ENCODE measurements around the gene PGLYRP4.
"Not testable (repeated sequence)": the region's sequence is repeated elsewhere in the genome, so short reads cannot be mapped to it uniquely, and the experiment has no call there.

Gene PGLYRP4

DNA sequence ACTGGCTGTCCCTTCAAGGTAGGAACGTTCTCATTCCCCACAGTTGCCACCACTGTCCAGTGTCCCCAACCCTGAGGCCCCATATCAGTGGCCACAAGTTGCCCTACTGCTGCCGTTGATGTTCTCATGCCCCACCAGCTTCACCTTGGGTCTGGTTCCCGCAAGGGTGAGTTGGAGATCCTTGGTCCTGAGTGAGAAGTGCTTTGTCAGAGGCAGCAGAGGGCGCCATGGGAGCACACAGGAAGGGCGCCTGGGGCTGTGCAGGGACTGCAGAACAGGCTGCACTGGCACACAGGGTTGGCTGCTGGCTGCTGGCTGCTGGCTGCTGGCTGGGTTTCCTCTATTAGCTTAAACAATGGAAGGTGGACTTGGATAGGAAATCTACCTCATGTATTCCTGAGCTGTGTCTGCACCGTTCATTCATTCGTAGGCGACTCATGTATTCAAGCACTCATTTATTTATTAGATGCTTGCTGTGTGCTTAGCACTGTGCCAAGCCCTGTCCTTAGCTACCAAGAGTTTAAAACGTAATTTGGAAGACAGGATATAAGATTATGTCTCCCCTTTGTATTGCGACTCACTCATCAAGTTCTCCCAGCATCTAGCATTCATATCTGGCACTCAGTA lies 6.9 kb upstream of the PGLYRP4 start:
- DNase-seq, result peak; percentile 36

DNA sequence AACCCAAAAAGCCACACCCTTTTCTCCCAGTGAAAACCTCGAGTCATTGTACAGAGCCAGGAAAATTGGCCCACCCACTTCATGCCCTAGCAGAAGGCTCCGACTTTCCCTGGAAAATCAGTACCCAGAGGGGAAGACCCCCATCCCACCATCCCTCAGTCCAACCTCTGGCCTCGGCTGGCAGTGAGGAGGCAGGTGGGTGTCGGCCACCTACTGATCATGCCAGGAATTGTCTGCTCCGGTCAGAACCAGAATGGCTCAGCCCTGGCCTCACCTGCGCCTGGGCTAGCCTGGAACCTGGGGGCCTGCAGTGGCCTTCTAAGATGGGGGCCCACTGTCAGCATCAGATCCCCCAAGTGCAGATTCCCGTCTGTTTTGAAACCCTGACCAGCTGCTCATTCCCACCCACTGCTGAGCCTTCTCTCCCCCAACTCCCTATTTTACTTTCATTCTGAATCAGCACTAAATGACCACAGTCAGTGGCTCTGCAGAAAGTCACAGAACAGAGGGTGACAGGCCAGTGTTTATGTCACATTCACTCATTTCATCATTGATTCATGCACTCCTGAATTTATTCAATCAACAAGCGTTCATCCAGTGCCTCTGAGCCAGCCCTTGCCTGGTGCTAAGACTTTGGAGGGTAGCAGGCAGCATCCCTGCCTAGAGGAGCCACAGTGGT lies 6.0 kb upstream of the PGLYRP4 start:
- no peak for DNase-seq

DNA sequence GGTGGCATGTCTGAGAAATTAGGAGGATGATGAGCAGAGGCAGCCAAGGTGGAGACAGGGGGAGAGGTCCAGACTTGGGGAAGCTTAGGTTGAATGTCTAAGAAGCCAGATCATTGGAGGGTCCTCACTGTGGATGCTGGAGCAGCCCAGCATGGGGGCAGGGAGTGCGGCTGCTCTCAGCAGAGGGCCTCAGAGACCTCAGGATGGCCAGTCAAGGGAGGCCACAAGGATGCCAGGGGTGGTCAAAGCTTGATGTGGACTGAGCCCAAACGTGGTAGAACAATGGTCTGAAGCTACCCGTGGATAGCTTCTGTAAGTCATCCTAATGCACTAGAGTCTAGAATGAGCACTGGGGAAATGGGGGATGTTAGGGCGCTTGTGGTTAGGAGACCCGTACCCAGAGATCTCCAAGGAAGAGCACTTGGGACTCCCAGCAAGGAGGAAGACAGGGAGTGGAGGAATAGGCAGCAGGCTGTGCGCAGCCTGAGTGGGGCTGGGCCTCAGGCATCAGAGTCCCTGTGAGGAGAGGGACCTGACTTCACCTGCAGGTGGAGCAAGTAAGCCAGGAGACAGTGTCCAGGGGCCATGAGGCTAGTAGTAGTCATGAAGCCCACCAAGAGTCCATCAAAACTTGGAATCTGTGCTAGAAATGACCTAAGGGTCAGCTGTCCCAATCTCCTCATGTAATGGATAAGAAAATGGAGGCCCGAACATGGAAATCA lies 4.7 kb upstream of the PGLYRP4 start:
- no peak for DNase-seq

DNA sequence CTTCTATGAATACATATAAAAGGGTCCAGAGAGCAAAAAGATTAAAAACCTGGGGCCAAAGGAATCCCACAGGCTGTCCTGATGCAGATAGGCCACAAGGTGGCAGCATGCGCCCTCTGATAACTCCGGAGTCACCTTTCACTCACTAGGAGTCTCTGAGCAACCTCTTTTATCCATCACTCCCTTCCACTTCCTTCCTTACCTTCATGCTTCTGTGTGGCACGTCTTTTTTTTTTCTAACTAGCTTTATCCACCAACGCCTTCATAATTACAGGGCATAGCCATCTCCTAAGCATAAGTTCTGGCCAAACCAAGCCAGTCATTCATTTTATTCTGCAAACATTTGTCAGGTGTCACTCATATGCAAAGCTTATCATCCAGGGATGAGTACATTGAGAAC lies 3.9 kb upstream of the PGLYRP4 start:
- DNase-seq, result peak; percentile 64

DNA sequence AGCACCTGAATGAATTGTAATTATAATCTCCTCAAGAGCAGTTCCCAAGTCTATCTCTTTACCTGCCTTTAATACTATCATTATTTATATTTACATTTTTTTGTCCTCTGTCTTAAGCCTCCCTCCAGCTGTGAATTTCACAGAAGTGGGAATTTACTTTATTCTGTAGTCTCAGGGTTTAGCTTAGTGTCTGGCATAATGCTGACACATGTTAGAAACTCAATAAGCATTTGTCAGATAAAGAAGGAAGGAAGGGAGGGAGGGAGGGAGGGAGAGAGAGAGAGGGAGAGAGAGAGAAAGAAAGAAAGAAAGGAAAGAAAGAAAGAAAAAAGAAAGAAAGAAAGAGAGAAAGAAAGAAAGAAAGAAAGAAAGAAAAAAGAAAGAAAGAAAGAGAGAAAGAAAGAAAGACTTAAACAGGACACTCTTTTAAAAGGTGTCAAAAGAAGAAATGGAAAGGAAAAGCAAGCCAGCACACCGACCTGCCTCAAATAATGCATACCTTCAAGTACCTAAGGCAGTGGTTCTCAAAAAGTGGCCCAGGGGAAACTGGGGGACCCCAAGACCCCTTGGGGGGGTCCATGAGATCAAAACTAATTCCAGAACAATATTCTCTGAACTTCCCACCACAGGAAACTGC lies 1.8 kb upstream of the PGLYRP4 start:
- DNase-seq, result no peak

DNA sequence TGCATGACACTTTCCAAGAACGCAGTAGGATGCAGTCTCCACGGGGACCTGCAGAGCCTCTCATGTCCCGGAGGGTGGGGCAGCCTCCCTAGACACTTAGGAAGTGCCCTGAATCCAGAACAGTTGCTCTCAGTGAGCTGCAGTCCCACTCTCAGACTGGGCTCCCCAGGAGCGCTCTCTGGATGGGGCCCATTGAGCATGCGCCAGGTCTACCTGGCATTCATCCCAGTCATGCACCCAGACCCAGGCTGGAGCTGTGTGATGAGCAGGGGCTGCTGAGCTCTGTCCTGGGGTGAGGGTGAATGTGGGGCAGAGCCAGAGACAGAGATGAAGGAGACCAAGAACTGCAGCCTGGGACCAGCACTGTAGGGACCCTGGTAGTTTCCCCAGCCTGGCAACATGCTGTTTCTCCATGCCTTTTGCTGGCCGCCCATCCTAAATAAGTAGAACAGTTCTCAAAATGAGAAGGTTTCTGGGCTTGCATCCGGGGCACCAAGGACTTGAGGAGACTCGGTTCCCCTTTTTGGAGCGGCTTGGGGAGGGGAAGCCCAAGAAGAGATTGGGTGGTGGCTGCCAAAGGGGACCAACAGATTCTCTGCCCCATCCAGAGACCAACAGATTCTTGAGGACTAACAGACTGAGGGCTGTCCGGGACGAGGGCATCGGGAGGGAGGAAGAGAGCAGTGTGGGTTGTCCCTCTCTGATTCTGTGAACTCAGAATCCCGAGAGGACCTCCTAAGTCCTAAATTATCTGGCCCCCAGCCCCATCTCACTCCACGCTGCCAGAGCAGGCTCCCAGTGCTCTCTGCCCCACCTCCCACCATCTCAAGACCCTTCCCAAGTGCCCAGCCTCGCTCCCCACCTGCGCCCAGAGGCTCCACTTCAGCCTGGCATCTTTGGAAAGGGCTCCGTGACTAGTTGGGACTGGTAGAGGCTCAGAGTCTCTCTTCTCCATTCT lies 1.0 kb upstream of the PGLYRP4 start:
- no peak for DNase-seq

DNA sequence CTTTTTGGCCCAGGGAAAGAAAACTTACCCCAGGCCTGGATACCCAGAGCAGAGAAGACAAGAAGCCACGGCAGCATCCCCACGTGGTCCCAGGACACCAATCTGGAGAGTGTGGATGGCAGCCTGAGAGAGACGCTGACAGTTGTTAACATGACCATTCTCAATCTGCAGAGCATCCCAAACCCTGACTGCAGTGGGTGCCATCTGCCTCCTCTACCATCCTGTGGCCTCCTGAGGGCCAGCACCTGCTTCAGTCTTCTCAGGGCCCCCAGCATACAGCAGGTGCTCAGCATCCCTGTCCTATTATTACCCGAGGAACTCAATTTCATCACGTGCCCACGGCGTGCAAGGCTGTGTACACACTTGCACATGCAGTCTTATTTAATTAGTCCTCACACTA lies 785 bp downstream of the PGLYRP4 start:
- DNase-seq, result no peak

DNA sequence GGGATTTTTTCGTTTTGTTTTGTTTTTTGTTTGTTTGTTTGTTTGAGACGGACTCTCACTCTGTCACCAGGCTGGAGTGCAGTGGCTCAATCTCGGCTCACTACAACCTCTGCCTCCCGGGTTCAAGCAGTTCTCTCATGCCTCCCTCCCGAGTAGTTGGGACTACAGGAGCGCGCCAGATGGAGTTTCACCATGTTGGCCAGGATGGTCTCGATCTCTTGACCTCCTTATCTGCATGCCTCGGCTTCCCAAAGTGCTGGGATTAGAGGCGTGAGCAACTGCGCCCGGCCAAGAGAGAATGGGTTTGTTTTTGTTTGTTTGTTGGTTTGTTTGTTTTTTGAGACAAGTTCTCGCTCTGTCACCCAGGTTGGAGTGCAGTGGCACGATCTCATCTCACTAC lies 1.6 kb downstream of the PGLYRP4 start:
- not testable (repeated sequence) for DNase-seq

DNA sequence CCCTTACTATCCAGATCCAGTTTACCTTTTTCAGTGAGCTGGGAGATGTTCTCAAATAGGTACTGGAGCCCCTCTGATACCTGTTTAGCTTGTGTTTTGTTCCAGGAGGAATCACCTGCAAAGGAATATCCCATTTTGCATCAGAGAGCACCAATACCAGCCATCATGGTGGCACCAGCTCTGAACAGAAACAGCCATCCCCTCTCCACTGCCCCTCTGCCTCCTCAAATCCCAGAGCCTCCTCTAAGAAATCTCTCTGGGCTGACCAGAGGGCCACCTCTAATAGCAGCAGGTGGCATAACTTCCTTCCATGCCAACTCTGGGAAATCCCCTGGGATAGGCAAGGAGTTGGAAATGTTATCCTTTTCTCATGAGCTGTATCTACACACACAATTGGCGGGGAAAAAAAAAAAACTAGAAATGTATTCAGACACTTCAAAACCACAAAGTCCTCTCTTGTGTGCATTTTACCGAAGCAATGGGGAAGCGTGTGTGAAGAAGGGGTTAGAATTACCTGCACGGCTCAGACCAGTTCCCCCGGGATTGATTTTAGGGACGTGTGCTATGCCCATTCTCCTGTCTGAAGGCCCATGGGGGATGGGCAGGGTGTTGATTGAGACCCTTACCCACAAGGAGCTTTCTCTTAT lies 2.4 kb downstream of the PGLYRP4 start:
- DNase-seq, result no peak

DNA sequence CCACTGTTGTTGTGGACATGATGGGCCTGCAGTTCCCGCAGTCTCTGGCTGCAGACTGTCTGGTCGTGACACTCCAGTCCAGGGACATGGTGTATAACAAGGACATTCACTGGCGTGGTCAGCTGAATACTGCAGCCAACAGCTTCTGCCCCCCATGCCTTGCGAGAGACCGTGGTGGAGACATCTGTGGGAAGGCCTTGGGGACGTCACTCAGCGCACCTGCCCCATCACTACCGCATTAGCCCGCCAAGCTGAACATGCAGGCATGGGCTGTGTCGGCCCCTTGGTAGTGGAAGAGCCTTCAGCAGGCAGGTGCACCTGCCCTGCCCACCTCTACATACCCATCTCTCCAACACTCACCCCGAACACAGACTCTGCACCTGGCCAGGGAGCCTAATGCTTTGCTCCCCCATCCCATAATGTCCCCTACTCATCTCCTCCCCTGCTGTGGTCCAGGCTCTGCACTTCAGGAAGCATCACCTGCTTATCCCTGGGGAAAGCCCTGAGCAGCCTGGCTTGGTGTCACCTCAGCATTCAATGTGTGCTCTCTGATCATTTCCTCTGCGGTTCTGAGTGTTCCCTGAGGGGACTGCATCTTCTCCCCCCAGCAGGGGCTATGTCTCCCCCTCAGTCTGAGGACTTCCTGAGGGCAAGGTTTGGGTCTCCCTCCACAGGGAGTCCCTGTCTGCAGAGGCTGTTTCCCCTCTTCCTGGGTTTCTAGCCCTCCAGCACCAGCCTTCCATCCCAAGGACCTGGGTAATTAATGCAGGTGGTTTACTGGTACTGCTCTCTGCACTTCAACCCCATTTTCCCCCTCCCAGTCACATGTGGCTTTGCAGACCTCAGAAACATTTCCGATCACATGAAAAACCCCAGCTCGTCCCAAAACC lies 3.2 kb downstream of the PGLYRP4 start:
- no peak for DNase-seq

DNA sequence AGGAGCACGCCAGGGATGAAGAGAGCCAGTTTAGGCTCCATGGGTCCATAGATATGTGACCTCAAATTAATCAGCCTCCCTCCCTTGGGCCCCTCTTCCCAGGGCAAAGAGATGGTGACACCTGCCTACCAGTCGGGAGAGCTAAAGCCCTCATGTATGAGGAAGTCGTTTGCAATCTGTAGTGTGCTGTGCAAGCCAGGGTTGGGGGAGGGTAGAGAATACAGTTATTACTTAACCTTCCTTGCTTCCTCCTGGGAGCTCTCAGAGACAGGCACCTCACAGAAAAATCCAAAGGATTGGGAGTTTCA lies 4.0 kb downstream of the PGLYRP4 start:
- no peak for DNase-seq

DNA sequence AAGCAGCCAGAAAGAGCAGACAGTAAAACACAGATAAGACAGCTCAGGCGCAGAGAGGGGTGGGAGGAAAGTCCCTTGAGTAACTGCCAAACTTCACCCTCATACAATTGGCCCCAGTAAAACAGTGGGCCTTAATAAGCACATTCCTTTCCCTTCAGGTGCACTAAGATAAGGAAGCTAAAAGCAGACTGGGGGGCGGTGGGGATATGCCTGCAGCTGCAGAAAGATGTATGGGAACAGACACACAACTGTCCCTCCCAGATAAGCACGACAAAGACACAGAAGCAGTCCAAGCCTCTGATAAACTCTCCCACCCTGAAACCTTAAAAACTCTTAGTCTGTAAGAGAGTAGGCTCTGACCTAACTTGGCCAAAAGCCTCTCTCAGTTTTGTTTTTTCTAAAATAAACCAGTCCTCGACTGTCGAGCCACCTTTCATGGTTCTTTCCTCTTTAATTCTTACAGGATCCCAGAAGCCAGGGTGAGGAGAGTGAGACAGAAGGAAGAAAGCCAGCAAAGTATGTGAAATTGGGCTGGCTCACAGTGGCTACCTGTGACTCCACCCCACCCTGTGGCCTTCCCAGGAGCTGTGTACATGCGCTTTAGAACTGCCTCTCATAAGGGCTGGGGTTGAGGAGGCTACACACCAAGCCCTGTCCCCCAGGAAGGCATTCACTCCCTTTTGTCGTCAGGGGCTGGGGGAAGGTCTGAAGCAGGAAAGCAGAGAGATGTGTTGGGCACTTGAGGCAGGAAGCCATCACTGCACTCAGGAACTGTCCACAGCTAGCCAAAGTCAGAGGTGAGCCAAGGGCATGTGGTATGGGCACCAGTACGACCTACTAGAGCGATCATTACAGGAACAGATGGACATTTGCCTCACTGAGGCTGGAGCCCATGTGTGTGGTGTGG lies 4.6 kb downstream of the PGLYRP4 start:
- DNase-seq, result no peak

DNA sequence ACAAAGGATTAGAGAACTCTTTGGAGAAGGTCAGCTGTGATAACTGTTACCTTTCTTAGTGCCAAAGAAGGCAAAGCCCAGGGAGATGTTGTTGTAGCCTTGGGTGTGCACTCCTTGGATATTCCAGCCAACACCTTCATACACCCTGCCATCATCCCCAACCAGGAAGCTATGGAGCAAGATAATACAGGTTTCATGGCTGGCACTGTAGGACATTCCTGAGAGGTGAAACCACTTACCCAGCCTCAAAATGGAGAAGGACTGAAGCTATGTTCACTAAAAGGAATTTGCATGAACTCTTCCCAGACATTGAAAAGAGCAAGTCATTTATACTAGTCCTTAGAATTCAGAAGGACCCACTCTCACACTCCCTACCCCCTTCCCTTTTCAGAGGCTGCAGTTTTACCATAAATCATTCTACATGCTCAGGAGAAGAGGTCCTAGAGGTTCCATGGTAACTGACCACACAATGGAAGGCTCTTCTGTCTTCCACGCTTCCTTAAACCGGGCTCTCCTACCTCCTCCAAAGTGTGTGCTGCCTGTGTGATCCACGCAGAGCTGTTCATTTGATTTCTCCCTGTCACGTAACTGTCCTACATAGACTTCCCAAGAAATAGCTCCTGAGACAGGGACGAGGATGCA lies 5.5 kb downstream of the PGLYRP4 start:
- no peak for DNase-seq

DNA sequence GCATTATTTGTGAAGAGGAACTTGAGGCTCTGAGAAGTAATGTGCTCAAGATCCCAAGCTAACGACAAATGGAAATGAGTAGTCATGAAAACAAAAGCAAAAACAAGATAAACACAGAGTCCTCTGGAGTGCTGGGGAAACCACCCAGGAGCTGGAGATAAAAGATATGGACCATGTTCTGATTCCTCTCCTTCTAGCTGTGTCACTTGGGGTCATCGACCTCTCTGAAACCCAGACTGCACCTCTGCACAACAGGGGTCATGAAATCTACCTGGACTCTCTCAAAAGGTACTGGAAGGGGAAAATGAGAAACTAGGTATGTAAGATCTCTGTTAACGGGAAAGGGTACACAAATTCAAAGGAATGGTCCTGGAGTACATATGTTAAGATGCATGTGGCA lies 6.5 kb downstream of the PGLYRP4 start:
- no peak for DNase-seq

DNA sequence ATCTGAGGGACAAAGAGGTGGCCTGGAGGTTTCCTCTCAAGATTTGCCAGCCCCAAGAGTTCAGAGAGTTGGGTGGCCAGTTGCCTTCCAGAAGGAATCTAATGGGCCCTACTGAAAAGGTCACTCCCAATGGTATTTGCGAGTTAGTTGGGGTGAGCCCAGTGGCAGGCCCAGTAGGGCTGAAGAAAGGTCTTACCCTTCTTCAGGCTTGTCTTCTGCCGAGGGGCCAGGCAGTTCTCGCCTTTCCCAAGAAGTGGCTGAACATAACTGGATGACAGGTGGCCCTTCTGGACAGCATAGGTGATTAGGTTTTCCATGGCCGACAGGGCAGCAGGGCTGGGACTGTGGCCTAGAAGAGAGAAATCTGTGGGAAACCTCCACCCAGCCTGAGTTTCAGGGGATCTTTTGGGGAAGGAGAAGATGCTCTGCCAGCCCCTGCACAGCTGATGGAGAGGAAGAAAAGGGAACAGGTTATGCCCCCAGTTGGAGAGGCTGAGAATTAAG lies 7.2 kb downstream of the PGLYRP4 start:
- DNase-seq, result no peak

DNA sequence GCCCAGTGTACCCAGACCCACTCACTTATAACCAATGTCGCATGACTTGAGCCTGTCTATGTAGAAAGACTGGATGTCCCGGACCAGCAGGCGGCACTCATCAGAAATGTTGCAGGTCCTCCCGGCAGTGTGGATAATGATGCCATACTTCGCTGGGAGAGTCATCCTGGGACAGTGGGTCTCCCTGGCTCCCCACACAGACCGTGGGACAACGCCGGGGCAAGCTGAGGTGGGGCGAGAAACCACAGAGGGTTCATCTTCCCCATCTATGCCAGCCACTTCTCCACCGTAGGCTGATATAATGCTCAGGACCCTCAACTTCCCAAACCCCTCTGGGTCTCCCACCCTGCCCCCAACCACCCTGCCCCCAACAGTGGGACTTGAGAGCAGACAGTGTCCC lies 8.3 kb downstream of the PGLYRP4 start:
- no peak for DNase-seq

DNA sequence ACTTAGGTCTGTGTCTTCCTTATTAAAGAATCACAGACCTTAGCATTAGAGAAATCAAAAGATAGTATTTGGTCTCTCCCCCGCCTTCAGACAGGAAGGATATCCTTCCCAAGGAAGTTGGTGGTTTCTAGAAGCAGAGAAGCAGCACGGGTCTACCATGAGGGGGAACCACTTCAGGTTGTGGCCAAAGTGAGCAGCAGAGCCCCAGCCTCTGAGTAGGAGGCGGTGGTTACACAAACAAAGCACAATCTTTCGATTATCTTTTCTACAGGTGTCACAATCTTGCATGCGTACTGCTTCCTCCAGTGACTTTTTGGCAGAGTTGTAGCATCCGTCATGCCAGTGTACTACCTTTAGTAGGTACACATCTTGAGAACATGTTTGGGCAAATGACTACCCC lies 8.8 kb downstream of the PGLYRP4 start:
- DNase-seq, result no peak

DNA sequence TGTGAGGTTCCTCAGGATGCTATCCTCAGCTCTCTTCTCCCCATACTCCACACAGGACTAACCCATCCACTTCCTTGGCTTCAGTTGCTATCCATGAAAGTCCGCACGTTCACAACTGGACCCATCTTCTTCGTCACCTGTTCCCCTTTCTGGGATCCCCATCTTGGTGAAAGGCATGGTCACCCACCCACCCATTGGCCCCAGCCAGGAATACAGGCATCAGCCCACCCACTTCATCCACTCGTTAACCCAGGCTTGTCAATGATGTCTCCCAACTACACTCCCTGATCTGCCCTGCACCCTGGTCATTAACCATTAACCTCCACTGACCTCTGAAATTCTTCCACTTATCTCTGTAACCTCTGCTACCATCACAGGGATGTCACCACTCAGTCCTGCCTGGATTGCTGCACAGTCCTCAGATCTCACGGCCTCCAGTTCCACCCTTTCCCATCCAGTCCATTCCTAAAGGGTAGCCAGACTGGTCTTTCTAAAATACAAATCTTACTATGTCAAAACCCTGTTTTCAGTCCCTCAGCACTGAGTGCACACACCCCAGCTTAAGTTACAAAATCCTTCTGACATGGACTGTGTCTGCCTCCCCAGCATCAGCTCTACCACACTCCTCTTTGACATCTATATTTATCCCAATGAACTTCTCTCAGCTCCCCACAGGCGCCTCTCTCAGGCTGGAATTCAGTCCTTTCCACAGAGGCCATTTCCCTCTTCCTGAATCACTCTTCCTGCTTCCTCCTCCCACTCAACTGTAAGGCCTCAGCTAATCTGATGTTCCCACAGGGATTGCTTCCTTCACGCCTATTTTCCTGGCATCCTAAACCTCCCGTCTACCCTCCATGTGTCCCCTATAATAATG lies 10.4 kb downstream of the PGLYRP4 start:
- DNase-seq, result no peak

All from CD4-positive, alpha-beta T cell treated with Interleukin-21 for 1 hour (primary cell).